ENCODE measurements around the gene INSIG2.
A peak's percentile ranks its signal among the peaks of the same experiment; 100 is the strongest.

INSIG2 gene

DNA sequence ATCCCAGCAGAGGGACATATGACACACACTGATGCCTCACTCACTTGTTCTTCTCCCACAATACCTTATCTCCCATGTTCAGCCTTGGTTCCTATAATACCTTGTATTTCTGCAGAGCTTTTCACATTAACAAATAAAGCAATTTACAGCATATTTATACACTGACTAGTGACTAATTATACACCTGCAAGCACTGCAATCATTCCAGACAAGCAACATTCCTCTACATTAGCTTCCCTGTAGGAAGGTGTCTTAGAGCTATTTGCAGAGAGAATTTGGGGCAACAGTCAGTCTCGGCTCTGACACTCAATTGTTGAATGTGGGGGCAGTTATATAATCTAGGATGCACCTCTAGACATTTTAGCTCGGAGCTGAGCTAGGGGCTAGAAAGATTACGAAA lies 9.5 kb upstream of the INSIG2 start:
- TF ChIP-seq, protein P1, sequence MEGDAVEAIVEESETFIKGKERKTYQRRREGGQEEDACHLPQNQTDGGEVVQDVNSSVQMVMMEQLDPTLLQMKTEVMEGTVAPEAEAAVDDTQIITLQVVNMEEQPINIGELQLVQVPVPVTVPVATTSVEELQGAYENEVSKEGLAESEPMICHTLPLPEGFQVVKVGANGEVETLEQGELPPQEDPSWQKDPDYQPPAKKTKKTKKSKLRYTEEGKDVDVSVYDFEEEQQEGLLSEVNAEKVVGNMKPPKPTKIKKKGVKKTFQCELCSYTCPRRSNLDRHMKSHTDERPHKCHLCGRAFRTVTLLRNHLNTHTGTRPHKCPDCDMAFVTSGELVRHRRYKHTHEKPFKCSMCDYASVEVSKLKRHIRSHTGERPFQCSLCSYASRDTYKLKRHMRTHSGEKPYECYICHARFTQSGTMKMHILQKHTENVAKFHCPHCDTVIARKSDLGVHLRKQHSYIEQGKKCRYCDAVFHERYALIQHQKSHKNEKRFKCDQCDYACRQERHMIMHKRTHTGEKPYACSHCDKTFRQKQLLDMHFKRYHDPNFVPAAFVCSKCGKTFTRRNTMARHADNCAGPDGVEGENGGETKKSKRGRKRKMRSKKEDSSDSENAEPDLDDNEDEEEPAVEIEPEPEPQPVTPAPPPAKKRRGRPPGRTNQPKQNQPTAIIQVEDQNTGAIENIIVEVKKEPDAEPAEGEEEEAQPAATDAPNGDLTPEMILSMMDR (IDR thresholded peaks at IDR 0.05; ENCODE audit: extremely low read depth, missing control alignments), result no peak

DNA sequence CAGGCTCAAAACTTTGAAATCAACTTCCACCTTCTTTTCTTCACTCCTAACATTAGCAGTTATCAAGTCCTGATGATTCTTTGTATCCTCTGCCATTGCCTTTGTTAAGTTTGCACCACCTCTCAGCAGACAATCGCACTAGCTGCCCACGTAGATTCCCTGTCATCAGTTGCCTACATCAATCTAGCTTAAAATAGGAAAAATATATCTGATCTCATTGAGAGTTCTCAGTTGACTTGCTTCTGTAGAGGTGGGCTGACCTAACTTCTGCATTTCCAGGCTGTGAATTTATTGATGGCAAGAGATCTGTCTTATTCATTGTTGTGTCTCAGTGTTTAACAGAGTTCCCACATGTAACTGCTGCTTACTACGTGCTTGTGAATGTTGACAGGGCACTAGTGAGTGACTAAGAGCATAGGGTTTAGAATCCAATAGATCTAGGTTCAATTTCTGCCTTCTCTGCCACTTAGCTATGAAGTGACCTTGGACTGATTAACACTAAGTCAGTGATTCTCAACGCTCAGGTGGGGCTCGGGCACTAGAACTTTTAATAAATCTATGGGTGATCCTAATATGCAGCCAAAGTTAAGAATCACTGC lies 3.7 kb upstream of the INSIG2 start:
- TF ChIP-seq, protein P1 (IDR thresholded peaks at IDR 0.05; ENCODE audit: extremely low read depth, missing control alignments), result no peak
- no peak for DNase-seq (ENCODE audit: low spot score)

More for the DNA sequence above, 9.5 kb upstream of the INSIG2 start:
- no peak for DNase-seq (ENCODE audit: low spot score)

DNA sequence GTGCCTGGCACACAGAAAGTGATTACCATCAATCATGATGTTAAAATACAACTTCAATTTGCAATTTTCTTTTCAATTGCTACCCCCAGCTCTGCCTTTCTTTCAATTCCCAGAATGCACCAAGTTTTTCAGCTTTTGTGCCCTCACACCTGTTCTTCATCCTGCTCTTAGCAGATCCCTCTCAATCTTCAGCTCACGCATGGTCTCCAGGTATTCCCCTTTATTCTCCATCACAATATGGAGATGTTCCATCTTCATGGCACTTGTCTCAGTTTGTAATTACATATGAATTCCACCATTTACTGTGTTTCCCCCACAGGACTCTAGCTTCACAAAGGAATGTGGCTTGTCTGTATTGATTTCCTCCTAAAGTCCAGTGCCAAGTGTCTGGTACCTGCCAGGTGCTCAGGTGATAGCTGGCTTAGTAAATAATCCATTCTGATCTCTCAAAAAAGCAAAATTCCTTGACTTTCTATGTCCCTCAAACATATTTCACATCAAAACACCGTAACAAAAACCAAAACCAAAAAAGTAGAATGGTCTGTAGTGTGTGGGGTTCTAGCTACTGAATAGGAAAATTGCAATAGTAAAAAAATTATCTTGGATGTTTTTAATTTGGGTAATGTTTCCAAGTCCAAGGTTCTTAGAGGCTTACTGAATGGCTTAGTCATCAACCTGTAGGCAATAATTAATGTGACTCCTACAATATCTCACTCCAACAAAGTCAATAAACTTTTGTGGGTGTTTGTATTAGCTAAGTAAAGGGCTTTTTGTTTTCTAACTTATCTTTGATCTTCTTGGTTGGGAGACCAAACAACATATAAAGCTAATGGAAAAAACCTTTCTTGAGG lies 2.9 kb upstream of the INSIG2 start:
- no peak for DNase-seq (ENCODE audit: low spot score)
- TF ChIP-seq, protein P1 (IDR thresholded peaks at IDR 0.05; ENCODE audit: extremely low read depth, missing control alignments), result no peak

DNA sequence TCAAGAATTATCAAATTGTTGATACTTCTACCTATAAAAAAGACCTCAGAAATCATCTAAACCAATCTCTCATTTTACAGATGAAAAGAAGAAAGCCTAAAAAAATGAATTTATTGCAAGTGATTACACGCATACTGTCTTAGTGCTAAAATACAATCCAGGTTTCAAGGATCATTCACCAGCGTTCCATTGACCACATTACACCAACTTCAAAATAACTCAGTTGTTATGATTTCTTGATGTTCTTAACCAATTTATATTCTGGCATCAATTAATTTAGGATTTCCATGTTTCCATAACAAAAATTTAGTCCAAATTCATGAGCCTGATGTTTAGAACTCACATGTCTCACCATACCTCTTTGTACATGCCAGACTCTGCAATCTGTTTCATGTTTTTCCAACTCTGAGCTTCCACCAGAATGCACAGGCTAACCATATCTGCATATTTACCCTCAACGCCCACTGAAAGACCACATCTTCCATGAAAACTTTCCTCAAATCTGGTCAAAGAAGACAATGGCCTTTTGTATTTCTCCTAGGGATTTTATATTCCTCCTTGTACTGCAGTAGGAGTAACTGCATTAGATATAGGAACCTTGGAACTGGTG lies 2.1 kb upstream of the INSIG2 start:
- TF ChIP-seq, protein P1 (IDR thresholded peaks at IDR 0.05; ENCODE audit: extremely low read depth, missing control alignments), result no peak
- DNase-seq (ENCODE audit: low spot score), result no peak

DNA sequence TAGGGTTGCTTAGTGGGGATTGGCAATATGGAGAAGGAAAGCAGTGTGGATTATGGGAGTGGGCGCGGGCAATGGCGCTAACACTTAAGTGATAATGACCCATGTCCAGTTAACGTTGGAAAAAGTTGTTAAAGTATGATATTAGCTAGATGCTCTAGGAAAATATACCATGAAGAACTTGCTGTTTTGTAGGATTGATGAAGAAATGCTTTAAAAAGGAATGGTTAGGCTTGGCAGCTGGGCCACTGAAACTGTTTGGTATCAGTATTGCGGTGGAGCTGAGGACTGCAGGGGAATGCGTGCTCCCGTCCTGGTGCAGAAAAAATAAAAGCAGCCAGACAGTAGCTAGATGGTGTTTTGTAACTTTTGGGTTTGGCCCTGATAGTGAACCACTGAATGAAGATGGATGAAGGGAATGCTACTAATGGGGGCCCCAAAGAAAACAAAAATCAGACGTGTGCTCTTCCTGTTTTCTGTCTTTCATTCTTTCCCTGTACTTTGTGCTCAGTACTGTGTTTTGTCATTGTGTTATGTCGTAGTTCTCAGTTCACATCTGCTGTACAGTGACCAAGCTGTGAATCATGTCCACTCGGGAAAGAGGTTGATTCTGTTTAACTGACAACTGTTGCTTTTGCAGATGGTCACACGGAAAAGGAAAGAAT lies 999 bp downstream of the INSIG2 start:
- TF ChIP-seq, protein P1 (IDR thresholded peaks at IDR 0.05; ENCODE audit: extremely low read depth, missing control alignments), result no peak
- DNase-seq (ENCODE audit: low spot score), result peak; percentile 6

DNA sequence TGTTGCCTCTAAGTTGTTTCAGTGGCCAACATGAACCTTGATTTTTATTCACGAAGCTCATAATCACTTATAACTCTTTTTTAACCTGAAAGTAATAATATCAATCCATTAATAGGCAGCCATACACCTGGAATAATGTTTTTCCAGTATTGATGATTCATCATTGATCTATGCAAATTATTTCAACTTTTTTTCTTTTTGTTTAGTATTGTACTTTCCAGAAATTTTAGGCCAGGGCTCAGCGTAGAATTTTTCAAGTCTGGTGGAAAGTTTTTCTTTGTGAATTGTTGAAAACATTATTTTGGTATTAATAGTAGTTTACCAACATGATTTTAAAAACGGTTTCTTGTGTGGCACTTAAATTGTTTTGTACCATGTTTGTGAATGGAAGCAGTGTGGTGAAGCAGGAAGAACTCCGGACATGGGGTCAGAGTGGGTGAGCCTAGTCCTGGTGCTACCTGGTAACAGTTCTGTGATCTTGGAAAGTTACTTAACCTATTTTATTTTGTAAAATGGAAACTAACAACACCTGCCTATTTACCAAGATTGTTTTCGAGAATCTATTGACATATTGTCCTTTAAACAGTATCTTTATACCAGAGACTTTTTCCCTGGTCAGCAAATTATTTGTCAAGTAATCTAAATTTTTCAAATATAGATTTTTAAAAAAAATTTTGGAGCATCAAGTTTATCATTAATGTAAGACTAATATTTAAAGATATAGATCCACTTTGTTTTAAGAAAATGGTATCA lies 2.3 kb downstream of the INSIG2 start:
- TF ChIP-seq, protein P1 (IDR thresholded peaks at IDR 0.05; ENCODE audit: extremely low read depth, missing control alignments), result no peak
- DNase-seq (ENCODE audit: low spot score), result no peak

Measured in GM20000 (cell line).